ENCODE data around the gene WFIKKN1.

DNA sequence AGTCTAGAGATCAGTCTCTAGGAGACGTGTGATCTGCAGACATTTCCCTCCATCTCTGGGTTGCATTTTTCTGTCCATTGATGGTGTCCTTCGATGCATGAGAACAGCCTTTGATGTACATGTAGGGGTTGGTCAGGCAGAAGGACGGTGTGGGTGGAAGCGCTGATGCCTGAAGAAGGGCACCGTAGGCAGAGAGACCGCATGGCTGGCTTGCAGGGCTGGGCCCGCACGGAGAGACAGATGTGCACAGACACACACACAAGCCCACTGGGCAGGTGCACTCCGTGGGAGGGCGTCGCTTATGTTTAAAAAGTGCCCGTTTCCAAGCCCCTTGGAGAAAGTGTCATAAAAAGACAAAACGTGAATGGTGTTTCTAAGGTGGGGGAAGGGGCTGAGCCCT, 15.7 kb upstream of the WFIKKN1 start:
- no peak for TF ChIP-seq EZH2phosphoT487 (IDR thresholded peaks at IDR 0.05; ENCODE audit: borderline replicate concordance, low read length)
- TF ChIP-seq, protein P1, sequence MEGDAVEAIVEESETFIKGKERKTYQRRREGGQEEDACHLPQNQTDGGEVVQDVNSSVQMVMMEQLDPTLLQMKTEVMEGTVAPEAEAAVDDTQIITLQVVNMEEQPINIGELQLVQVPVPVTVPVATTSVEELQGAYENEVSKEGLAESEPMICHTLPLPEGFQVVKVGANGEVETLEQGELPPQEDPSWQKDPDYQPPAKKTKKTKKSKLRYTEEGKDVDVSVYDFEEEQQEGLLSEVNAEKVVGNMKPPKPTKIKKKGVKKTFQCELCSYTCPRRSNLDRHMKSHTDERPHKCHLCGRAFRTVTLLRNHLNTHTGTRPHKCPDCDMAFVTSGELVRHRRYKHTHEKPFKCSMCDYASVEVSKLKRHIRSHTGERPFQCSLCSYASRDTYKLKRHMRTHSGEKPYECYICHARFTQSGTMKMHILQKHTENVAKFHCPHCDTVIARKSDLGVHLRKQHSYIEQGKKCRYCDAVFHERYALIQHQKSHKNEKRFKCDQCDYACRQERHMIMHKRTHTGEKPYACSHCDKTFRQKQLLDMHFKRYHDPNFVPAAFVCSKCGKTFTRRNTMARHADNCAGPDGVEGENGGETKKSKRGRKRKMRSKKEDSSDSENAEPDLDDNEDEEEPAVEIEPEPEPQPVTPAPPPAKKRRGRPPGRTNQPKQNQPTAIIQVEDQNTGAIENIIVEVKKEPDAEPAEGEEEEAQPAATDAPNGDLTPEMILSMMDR (IDR thresholded peaks at IDR 0.05; ENCODE audit: low read depth, low read length, poor library complexity, severe bottlenecking) = no peak
